Testis (tissue), 3 donors: Measurements from ENCODE around the gene KIF3B. TPM values are rescaled to one million over a fixed set of nuclear protein-coding genes. Genes with fewer than 3 reads are reported as not detected.
"Not testable (repeated sequence)": the region's sequence is repeated elsewhere in the genome, so short reads cannot be mapped to it uniquely, and the experiment has no call there.

Experiments used
- DNase-seq: peaks from one replicate; pipeline ENCODE4 v3.0.0-alpha.2; 2019
- H3K27ac ChIP-seq, 2 donors: fragments of 200-600 bp; sonication (generic); one replicate each; pipeline ENCODE4 v1.5.1; 2019
- H3K27me3 ChIP-seq: fragments of 200-600 bp; sonication (generic); one replicate; pipeline ENCODE4 v1.5.1; 2019
- H3K36me3 ChIP-seq: fragments of 200-600 bp; sonication (generic); one replicate; pipeline ENCODE4 v1.5.1; 2017; ENCODE audit warnings: low read depth; ENCODE audit errors: missing control alignments
- H3K4me1 ChIP-seq: fragments of 200-600 bp; sonication (generic); one replicate; pipeline ENCODE4 v1.5.1; 2019
- H3K4me3 ChIP-seq, 2 donors: fragments of 200-600 bp; sonication (generic); one replicate each; pipeline ENCODE4 v1.5.1; 2017 to 2019
- H3K9me3 ChIP-seq: fragments of 200-600 bp; sonication (generic); one replicate; pipeline ENCODE4 v1.5.1; 2017
- POLR2A ChIP-seq: fragments of 450-650 bp; IDR thresholded peaks from one replicate; pipeline ENCODE4 v1.6.1; 2017; ENCODE audit warnings: antibody characterized with exemption, mild to moderate bottlenecking, moderate library complexity
- WGBS, 2 donors: methylation state at CpG; one replicate each; pipeline ENCODE4 v1.1.5; 2018; 5-methylcytosine and 5-hydroxymethylcytosine counted together
- intact Hi-C: fragments of 100-400 bp; cut with DNase I; formaldehyde crosslinking; loops from one replicate; pipeline ENCODE4 v1.15.1; 2023; ENCODE audit warnings: low total_unique reads
- polyA plus RNA-seq: library from polyadenylated mRNA; stranded (reverse); fragments of 350-450 nt; fragmentation: Illumina TruSeq; extraction: RNeasy Lipid Tissue Mini Kit (QIAGEN cat#74804); gene quantifications from one replicate; pipeline ENCODE4 v1.2.3, GENCODE V29; 2014; ENCODE audit warnings: low read depth, low replicate concordance; ENCODE audit not compliant: insufficient read depth
- total RNA-seq, 2 donors: library from RNA; depleted of rRNA; stranded (reverse); fragments of >200 nt; gene quantifications; one replicate each; pipeline ENCODE4 v1.2.3, GENCODE V29; 2016
- TF ChIP-seq, protein P1 (sequence below), 3 experiments: fragments of 450-650 bp in 2 of 3; fragments of 200-600 bp in 1 of 3; sonication (generic) in 1 of 3; IDR thresholded peaks; one replicate each; pipeline ENCODE4 v1.5.1; 2016 to 2019; ENCODE audit warnings: antibody characterized with exemption in 3 of 3, mild to moderate bottlenecking in 2 of 3, moderate library complexity in 1 of 3

KIF3B gene
- total and polyA plus RNA-seq, 3 donors from 2014 or later = 33.1 to 55.6 (median 41.2) TPM

DNA sequence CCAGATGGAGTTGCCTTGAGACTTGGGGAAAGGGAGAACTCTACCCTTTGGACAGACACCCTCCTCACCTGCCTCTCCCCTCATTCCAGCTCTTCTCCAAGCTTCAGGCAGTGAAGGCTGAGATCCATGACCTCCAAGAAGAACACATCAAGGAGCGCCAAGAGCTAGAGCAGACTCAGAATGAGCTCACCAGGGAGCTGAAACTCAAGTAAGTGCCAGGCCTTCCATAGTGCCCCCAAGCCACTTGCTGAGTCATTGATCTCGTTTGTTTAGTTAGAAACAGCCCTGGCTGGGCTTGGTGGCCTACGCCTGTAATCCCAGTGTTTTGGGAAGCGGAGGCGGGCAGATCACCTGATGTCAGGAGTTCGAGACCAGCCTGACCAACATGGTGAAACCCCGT is 39.2 kb downstream of the KIF3B start:
- Histone ChIP-seq H3K27me3 (no peaks in the 10 kb centered on the region), H3K4me3 (no peak overlapping the region), H3K27ac (no peak overlapping the region), H3K36me3 (no peaks in the 10 kb centered on the region), H3K9me3 (no peaks in the 10 kb centered on the region), H3K4me1 (no peaks in the 10 kb centered on the region)
- DNase-seq = no peak
- TF ChIP-seq POLR2A = no peak
- TF ChIP-seq, protein P1, sequence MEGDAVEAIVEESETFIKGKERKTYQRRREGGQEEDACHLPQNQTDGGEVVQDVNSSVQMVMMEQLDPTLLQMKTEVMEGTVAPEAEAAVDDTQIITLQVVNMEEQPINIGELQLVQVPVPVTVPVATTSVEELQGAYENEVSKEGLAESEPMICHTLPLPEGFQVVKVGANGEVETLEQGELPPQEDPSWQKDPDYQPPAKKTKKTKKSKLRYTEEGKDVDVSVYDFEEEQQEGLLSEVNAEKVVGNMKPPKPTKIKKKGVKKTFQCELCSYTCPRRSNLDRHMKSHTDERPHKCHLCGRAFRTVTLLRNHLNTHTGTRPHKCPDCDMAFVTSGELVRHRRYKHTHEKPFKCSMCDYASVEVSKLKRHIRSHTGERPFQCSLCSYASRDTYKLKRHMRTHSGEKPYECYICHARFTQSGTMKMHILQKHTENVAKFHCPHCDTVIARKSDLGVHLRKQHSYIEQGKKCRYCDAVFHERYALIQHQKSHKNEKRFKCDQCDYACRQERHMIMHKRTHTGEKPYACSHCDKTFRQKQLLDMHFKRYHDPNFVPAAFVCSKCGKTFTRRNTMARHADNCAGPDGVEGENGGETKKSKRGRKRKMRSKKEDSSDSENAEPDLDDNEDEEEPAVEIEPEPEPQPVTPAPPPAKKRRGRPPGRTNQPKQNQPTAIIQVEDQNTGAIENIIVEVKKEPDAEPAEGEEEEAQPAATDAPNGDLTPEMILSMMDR (IDR thresholded peaks at IDR 0.05) = no peak
- WGBS, 2 donors = 91 to 98% methylated on average over 7 of the region's 7 CpGs
- intact Hi-C loops = no loop called here

DNA sequence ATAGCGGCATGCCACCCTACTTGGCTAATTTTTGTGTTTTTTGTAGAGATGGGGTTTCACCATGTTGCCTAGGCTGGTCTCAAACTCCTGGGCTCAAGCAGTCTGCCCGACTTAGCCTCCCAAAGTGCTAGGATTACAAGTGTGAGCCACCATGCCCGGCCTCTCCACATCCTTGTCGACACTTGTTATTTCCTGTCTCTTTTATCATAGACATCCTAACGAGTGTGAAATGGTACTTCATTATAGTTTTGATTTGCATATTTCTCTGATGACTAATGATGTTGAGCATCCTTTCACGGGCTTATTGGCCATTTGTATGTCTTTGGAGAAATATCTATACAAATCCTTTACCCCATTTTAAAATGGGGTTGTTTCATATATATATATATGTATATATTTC is 41.6 kb downstream of the KIF3B start:
- no peaks in the 10 kb centered on the region for H3K27me3 ChIP-seq
- no peaks in the 10 kb centered on the region for H3K9me3 ChIP-seq
- H3K36me3 ChIP-seq = no peaks in the 10 kb centered on the region
- intact Hi-C loops = no loop called here
- TF ChIP-seq POLR2A = no peak
- TF ChIP-seq, protein P1 (IDR thresholded peaks at IDR 0.05) = no peak
- DNase-seq = no peak
- H3K4me3 ChIP-seq = no peak overlapping the region
- 83 to 93% methylated on average over 6 of the region's 6 CpGs for WGBS, 2 donors
- no peak overlapping the region for H3K27ac ChIP-seq
- no peaks in the 10 kb centered on the region for H3K4me1 ChIP-seq

DNA sequence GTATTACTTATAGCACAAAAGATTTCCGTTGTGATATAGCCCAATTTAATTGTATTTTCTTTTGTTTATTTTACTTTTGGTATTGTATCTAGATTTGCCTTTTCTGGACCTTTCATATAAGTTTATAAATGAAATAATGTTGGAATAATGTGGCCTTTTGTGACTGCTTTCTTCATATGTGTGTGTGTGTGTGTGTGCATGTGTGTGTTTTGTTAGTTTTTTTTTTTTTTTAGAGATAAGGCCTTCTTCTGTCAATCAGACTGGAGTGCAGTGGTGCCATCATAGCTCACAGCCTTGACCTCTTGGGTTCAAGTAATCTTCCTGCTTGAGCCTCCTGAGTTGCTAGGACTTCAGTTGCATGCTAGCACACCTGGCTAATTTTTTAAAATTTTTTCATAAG is 42.9 kb downstream of the KIF3B start:
- 88 to 94% methylated on average over 1 of the region's 1 CpG for WGBS, 2 donors
- H3K4me3 ChIP-seq = no peak overlapping the region
- intact Hi-C loops = no loop called here
- no peaks in the 10 kb centered on the region for H3K9me3 ChIP-seq
- no peaks in the 10 kb centered on the region for H3K4me1 ChIP-seq
- TF ChIP-seq POLR2A = no peak
- TF ChIP-seq, protein P1 (IDR thresholded peaks at IDR 0.05) = no peak
- DNase-seq = no peak
- H3K27me3 ChIP-seq = no peaks in the 10 kb centered on the region
- H3K36me3 ChIP-seq = no peaks in the 10 kb centered on the region
- H3K27ac ChIP-seq = no peak overlapping the region

DNA sequence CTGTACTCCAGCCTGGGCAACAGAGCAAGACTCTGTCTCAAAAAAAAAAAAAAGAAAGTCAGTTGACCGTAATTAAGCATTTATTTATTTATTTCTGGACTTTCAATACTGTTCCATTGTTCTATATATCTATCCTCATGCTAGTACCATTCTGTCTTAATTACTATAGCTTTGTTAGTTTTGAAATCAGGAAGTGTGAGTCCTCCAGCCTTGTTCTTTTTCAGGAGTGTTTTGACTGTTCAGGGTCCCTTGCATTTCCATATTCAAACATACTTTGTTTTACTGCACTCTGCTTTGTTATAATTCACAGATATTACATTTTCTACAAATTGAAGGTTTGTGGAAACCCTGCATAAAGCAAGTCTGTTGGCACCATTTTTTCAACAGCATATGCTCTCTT is 43.9 kb downstream of the KIF3B start:
- no peak overlapping the region for H3K27ac ChIP-seq
- H3K9me3 ChIP-seq = no peaks in the 10 kb centered on the region
- H3K4me1 ChIP-seq = no peaks in the 10 kb centered on the region
- DNase-seq = no peak
- H3K27me3 ChIP-seq = no peaks in the 10 kb centered on the region
- TF ChIP-seq POLR2A = no peak
- TF ChIP-seq, protein P1 (IDR thresholded peaks at IDR 0.05) = no peak
- no peaks in the 10 kb centered on the region for H3K36me3 ChIP-seq
- intact Hi-C loops = no loop called here
- no peak overlapping the region for H3K4me3 ChIP-seq
- WGBS, 2 donors = 91% methylated on average over 1 of the region's 1 CpG

DNA sequence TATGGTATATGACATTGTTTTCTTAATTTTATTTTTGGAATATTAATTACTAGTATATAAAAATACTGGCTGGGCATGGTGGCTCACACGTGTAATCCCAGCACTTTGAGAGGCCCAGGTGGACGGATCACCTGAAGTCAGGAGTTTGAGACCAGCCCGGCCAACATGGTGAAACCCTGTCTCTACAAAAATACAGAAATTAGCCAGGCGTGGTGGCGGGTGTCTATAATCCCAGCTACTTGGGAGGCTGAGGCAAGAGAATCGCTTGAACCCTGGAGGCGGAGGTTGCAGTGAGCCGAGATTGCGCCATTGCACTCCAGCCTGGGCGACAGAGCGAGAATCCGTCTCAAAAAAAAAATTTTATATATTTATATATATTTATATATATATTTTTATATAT is 44.8 kb downstream of the KIF3B start:
- H3K9me3 ChIP-seq, H3K36me3 ChIP-seq, H3K27ac ChIP-seq, H3K27me3 ChIP-seq, DNase-seq, H3K4me3 ChIP-seq, intact Hi-C loops, H3K4me1 ChIP-seq: not testable (repeated sequence)
- WGBS, 2 donors = 95 to 97% methylated on average over 12 of the region's 12 CpGs

DNA sequence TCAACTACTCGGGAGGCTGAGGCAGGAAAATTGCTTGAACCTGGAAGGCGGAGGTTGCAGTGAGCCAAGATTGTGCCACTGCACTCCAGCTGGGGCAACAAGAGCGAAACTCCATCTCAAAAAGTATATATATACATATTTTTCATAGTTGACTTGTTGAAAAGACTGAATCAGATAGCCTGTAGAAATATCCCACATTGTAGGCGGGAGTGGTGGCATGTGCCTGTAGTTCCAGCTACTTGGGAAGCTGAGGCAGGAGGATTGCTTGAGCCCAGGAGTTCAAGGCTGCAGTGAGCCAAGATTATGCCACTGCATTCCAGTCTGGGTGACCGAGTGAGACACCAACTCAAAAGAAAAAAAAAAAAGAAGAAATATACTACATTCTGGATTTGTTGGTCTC is 46.3 kb downstream of the KIF3B start:
- intact Hi-C loops = not testable (repeated sequence)
- WGBS, 2 donors = 90 to 93% methylated on average over 5 of the region's 5 CpGs

More for the DNA sequence above, 46.3 kb downstream of the KIF3B start:
- not testable (repeated sequence) for H3K9me3 ChIP-seq, H3K27ac ChIP-seq, H3K27me3 ChIP-seq, H3K4me1 ChIP-seq, H3K4me3 ChIP-seq, DNase-seq, H3K36me3 ChIP-seq
